ENCODE data around the gene ANKHD1.

GRCh38 chr5:140360681-140361479 is 40.8 kb upstream of the ANKHD1 start:
- TF ChIP-seq CTCF (conservative IDR thresholded peaks at IDR 0.05; ENCODE audit: low read length), result no peak
- no peak for TF ChIP-seq EZH2phosphoT487 (IDR thresholded peaks at IDR 0.05; ENCODE audit: borderline replicate concordance)

Data from Loucy (cell line).